ENCODE data around the gene CAPSL. TPM values are rescaled to one million over a fixed set of nuclear protein-coding genes. Genes with fewer than 3 reads are reported as not detected.

The CAPSL gene
- total RNA-seq (2022; extraction: Qiagen RNA extraction; ENCODE audit: low read depth), result not detected in 5 replicates

GRCh38 chr5:35938568-35939227, at the start of gene CAPSL:
Gene CAPSL, minus strand, starts transcription at chr5:35938622. Its CDS starts 17,502 bp downstream, at chr5:35921120.

GRCh38 chr5:35856765-35857351, 81.6 kb downstream of the CAPSL start, which contains the start of gene IL7R:
Gene IL7R, plus strand, starts transcription at chr5:35856891. Its CDS starts 87 bp downstream, at chr5:35856978.

Other genes starting within 250 kb of the CAPSL start
- 0.24 to 0.79 TPM (median 0.45 TPM) in 5 replicates for gene IL7R, start 81.7 kb downstream of the CAPSL start, total RNA-seq (2022; extraction: Qiagen RNA extraction; ENCODE audit: low read depth)
- gene UGT3A1, start 52.8 kb upstream of the CAPSL start, total RNA-seq (2022; extraction: Qiagen RNA extraction; ENCODE audit: low read depth), result not detected in 5 replicates
- not detected in 5 replicates for gene UGT3A2, start 128.3 kb upstream of the CAPSL start, total RNA-seq (2022; extraction: Qiagen RNA extraction; ENCODE audit: low read depth)
- gene LMBRD2, start 213.3 kb upstream of the CAPSL start, total RNA-seq (2022; extraction: Qiagen RNA extraction; ENCODE audit: low read depth), result 1.2 to 2.2 TPM (median 1.6 TPM) in 5 replicates
- gene SKP2, start 213.5 kb upstream of the CAPSL start, total RNA-seq (2022; extraction: Qiagen RNA extraction; ENCODE audit: low read depth), result 17.6 to 22.5 TPM (median 20.3 TPM) in 5 replicates

Data from A549 treated with CpdA at 1 μM for 4 hours (cell line).